H1 (cell line): ENCODE results near the gene OCIAD1. TPM values are rescaled to one million over a fixed set of nuclear protein-coding genes. Genes with fewer than 3 reads are reported as not detected.
"Not testable (repeated sequence)": the region's sequence is repeated elsewhere in the genome, so short reads cannot be mapped to it uniquely, and the experiment has no call there.

Experiments
- CTCF ChIA-PET: fragments of 300-600 bp; sonication (Branson Sonifier 250); formaldehyde crosslinking; loops from one replicate; lab custom pipeline; 2021; ENCODE audit not compliant: partially characterized antibody; lab: Charles Lee
- POLR2A ChIA-PET: fragments of 300-600 bp; sonication (Branson Sonifier 250); formaldehyde crosslinking; loops from one replicate; lab custom pipeline; 2021; ENCODE audit warnings: inconsistent platforms; ENCODE audit not compliant: partially characterized antibody; lab: Charles Lee
- DNase-seq, 2 experiments: peaks; one replicate each; pipeline versions ENCODE4 v3.0.0 to v3.0.0-alpha.2; 2010 to 2022; ENCODE audit warnings: low spot score in 2 of 2, low read depth in 1 of 2, mixed read lengths in 1 of 2
- FAIRE-seq: peaks from 2 replicates; lab custom pipeline; 2011; peaks lifted over from hg19 to GRCh38; lab: Jason Lieb, UNC
- H2AFZ ChIP-seq: 2 replicates; pipeline ENCODE4 v1.8.1; 2012; ENCODE audit warnings: low read length, inconsistent platforms
- H2AK5ac ChIP-seq: 2 replicates; pipeline ENCODE4 v1.6.1; 2013; ENCODE audit warnings: low read depth, low read length
- H2BK120ac ChIP-seq: replicated peaks from 2 replicates; pipeline ENCODE3; 2013; ENCODE audit warnings: low read depth, low read length, inconsistent platforms
- H2BK12ac ChIP-seq: 2 replicates; pipeline ENCODE4 v1.6.1; 2013; ENCODE audit warnings: low read depth, low read length
- H2BK15ac ChIP-seq: 2 replicates; pipeline ENCODE4 v1.6.1; 2013; ENCODE audit warnings: low read length
- H2BK20ac ChIP-seq: 2 replicates; pipeline ENCODE4 v1.6.1; 2013; ENCODE audit warnings: low read length
- H2BK5ac ChIP-seq: 2 replicates; pipeline ENCODE4 v1.6.1; 2013; ENCODE audit warnings: low read depth, low read length
- H3K14ac ChIP-seq: 2 replicates; pipeline ENCODE4 v1.6.1; 2013; ENCODE audit warnings: inconsistent platforms; ENCODE audit not compliant: insufficient read length
- H3K18ac ChIP-seq: 2 replicates; pipeline ENCODE4 v1.6.1; 2013; ENCODE audit warnings: low read length; ENCODE audit errors: extremely low read depth
- H3K23ac ChIP-seq: 2 replicates; pipeline ENCODE4 v1.6.1; 2013; ENCODE audit warnings: inconsistent platforms; ENCODE audit not compliant: insufficient read length
- H3K23me2 ChIP-seq: 2 replicates; pipeline ENCODE4 v1.6.1; 2013; ENCODE audit warnings: low read depth, low read length
- H3K27ac ChIP-seq: 2 replicates; pipeline ENCODE4 v1.6.1; 2011; ENCODE audit warnings: low read depth, low read length, inconsistent platforms
- H3K27me3 ChIP-seq, 4 experiments: replicated peaks in 1 of 4; 1 replicate in 1 of 4; 2 replicates in 3 of 4; pipeline versions ENCODE4 v1.6.1 to v1.8.1; 2011 to 2013; ENCODE audit warnings: low read length in 3 of 4, mild to moderate bottlenecking in 3 of 4, inconsistent platforms in 2 of 4, mixed read lengths in 2 of 4, moderate library complexity in 1 of 4; ENCODE audit not compliant: control insufficient read depth in 3 of 4, insufficient read depth in 3 of 4; ENCODE audit errors: extremely low read depth in 1 of 4
- H3K36me3 ChIP-seq, 4 experiments: 2 replicates each; pipeline versions ENCODE4 v1.6.1 to v1.8.1; 2011 to 2013; ENCODE audit warnings: mild to moderate bottlenecking in 4 of 4, low read length in 3 of 4, moderate library complexity in 2 of 4, control low read depth in 1 of 4, inconsistent platforms in 1 of 4; ENCODE audit not compliant: insufficient read depth in 4 of 4, control insufficient read depth in 2 of 4
- H3K4ac ChIP-seq: replicated peaks from 2 replicates; pipeline ENCODE3; 2013; ENCODE audit warnings: low read length, low read depth, mixed read lengths, inconsistent platforms; ENCODE audit not compliant: insufficient read length
- H3K4me1 ChIP-seq, 4 experiments: replicated peaks in 1 of 4; 1 replicate in 1 of 4; 2 replicates in 3 of 4; pipeline versions ENCODE4 v1.6.1 to v1.8.1; 2011 to 2013; ENCODE audit warnings: low read length in 3 of 4, inconsistent platforms in 2 of 4, mixed read lengths in 1 of 4; ENCODE audit not compliant: insufficient read depth in 4 of 4, control insufficient read depth in 3 of 4
- H3K4me2 ChIP-seq, 2 experiments: 2 replicates each; pipeline versions ENCODE4 v1.6.1 to v1.8.1; 2011 to 2013; ENCODE audit warnings: low read depth in 2 of 2, low read length in 2 of 2, control low read depth in 1 of 2, inconsistent platforms in 1 of 2, mild to moderate bottlenecking in 1 of 2; ENCODE audit not compliant: insufficient read depth in 1 of 2
- H3K4me3 ChIP-seq, 4 experiments: fragments of 200-600, 300-600 bp in 1 of 4; sonication (generic), shearing (Covaris generic), sonication (Bioruptor Twin) in 1 of 4; 2 replicates each; pipeline versions ENCODE4 v1.5.1 to v1.8.1; 2011 to 2016; ENCODE audit warnings: low read length in 4 of 4, low read depth in 3 of 4, control low read depth in 2 of 4, inconsistent platforms in 2 of 4, mild to moderate bottlenecking in 2 of 4, mixed read lengths in 1 of 4, moderate library complexity in 1 of 4; ENCODE audit not compliant: insufficient read depth in 2 of 4; ENCODE audit errors: extremely low read depth in 1 of 4
- H3K56ac ChIP-seq: replicated peaks from 2 replicates; pipeline ENCODE3; 2013; ENCODE audit warnings: low read depth, mild to moderate bottlenecking, mixed read lengths, low read length, inconsistent platforms; ENCODE audit not compliant: insufficient read length
- H3K79me1 ChIP-seq: 2 replicates; pipeline ENCODE4 v1.6.1; 2013; ENCODE audit warnings: low read depth, low read length, control low read depth
- H3K79me2 ChIP-seq, 2 experiments: 2 replicates each; pipeline versions ENCODE4 v1.6.1 to v1.8.1; 2012 to 2013; ENCODE audit warnings: low read length in 2 of 2, mild to moderate bottlenecking in 2 of 2, inconsistent platforms in 1 of 2; ENCODE audit not compliant: insufficient read depth in 2 of 2, control insufficient read depth in 1 of 2
- H3K9ac ChIP-seq, 4 experiments: replicated peaks in 1 of 4; 1 replicate in 1 of 4; 2 replicates in 3 of 4; pipeline versions ENCODE4 v1.6.1 to v1.8.1; 2011 to 2013; ENCODE audit warnings: low read depth in 3 of 4, low read length in 3 of 4, control low read depth in 2 of 4, mild to moderate bottlenecking in 2 of 4, moderate library complexity in 2 of 4, inconsistent platforms in 1 of 4; ENCODE audit errors: extremely low read depth in 1 of 4
- H3K9me3 ChIP-seq, 2 experiments: 2 replicates each; pipeline versions ENCODE4 v1.6.1 to v1.8.1; 2012 to 2013; ENCODE audit warnings: mild to moderate bottlenecking in 2 of 2, moderate library complexity in 2 of 2, control low read depth in 1 of 2, inconsistent platforms in 1 of 2, low read depth in 1 of 2, low read length in 1 of 2, mixed read lengths in 1 of 2; ENCODE audit not compliant: insufficient read depth in 2 of 2
- H4K20me1 ChIP-seq, 2 experiments: replicated peaks in 1 of 2; 2 replicates each; pipeline versions ENCODE3 to v1.8.1; 2011 to 2013; ENCODE audit warnings: inconsistent platforms in 2 of 2, low read length in 2 of 2, mild to moderate bottlenecking in 1 of 2; ENCODE audit not compliant: insufficient read depth in 2 of 2, control insufficient read depth in 1 of 2
- H4K5ac ChIP-seq: 2 replicates; pipeline ENCODE4 v1.6.1; 2013; ENCODE audit warnings: low read length, low read depth, mixed read lengths, inconsistent platforms; ENCODE audit not compliant: insufficient read length
- H4K8ac ChIP-seq: 2 replicates; pipeline ENCODE4 v1.8.0; 2013; ENCODE audit warnings: mild to moderate bottlenecking, moderate library complexity, low read length, inconsistent platforms; ENCODE audit not compliant: insufficient read depth; ENCODE audit errors: extremely low read depth
- H4K91ac ChIP-seq: replicated peaks from 2 replicates; pipeline ENCODE3; 2013; ENCODE audit warnings: low read length, mixed read lengths, inconsistent platforms; ENCODE audit not compliant: insufficient read length
- whole genome bisulfite sequencing, 2 experiments: shearing (Covaris generic) in 1 of 2; methylation state at CpG; one replicate each; pipeline versions ENCODE4 v1.1.6 to v1.1.7; 2013 to 2015; ENCODE audit warnings: low lambda C conversion rate in 2 of 2, mixed read lengths in 2 of 2, inconsistent platforms in 1 of 2, low coverage in 1 of 2, missing lambda C conversion rate in 1 of 2; ENCODE audit not compliant: insufficient replicate concordance in 2 of 2, insufficient coverage in 1 of 2, insufficient read length in 1 of 2; ENCODE audit errors: extremely low coverage in 1 of 2, missing lambda C conversion rate in 1 of 2; 5-methylcytosine and 5-hydroxymethylcytosine counted together
- polyA plus RNA-seq, 7 experiments: library from polyadenylated mRNA; depleted of rRNA in 3 of 7; stranded (reverse) in 5 of 7; unstranded in 2 of 7; fragments of >200 nt in 5 of 7; fragments of 200-250 nt in 2 of 7; gene quantifications; 1 replicate in 5 of 7; 2 replicates in 1 of 7; 4 replicates in 1 of 7; pipeline versions ENCODE4 v1.2.1 to v1.2.3, GENCODE V29; 2011 to 2013; ENCODE audit warnings: missing spikeins in 2 of 7, mixed read lengths in 2 of 7
- total RNA-seq: library from RNA; stranded (reverse); fragmentation: NEBNext Ultra II Directional; extraction: Animal tissue kit (Norgen Biotek cat#: 25700); gene quantifications from 2 replicates; pipeline ENCODE4 v1.2.1, GENCODE V29; 2021

OCIAD1 gene
- total and polyA plus RNA-seq, 2 of the 8 experiments (the other 6 are each of a cell fraction or from before 2014, with no cell fraction given): 79.9 to 163 TPM

GRCh38 chr4:48848799-48849198, 17.9 kb downstream of the OCIAD1 start:
- FAIRE-seq: not testable (repeated sequence)

More at GRCh38 chr4:48848799-48849198, 17.9 kb downstream of the OCIAD1 start:
- not testable (repeated sequence) for H3K4me2 ChIP-seq, H3K56ac ChIP-seq, H2BK120ac ChIP-seq, H2AFZ ChIP-seq, H3K18ac ChIP-seq, H2BK20ac ChIP-seq, H2AK5ac ChIP-seq, H3K9ac ChIP-seq, H3K9me3 ChIP-seq, H3K79me1 ChIP-seq, H3K14ac ChIP-seq, H4K5ac ChIP-seq, H2BK5ac ChIP-seq, H4K91ac ChIP-seq, H3K23me2 ChIP-seq, H3K4ac ChIP-seq, H3K27ac ChIP-seq, H3K23ac ChIP-seq, H4K8ac ChIP-seq, H3K4me1 ChIP-seq, H4K20me1 ChIP-seq, DNase-seq, H2BK12ac ChIP-seq, H3K4me3 ChIP-seq, H2BK15ac ChIP-seq, H3K27me3 ChIP-seq
- Histone ChIP-seq H3K36me3 (peaks cover 4 to 78% (median 28%) of the 10 kb centered on the region in 4 experiments; a peak in 7 of 8 replicates), H3K79me2 (peaks cover 0 to 33% of the 10 kb centered on the region in 2 experiments; a peak in 2 of 4 replicates)
- POLR2A ChIA-PET: interaction anchor here (1.0 to 13.7 kb wide), 2 partner anchors 12 to 13 kb away, joined by 4 to 113 read pairs; partner anchors contain the start of gene OCIAD1
- CTCF ChIA-PET: interaction anchor here (1.1 kb wide), 1 partner anchor 342 kb away, joined by 3 read pairs; no protein-coding TSS in a partner anchor
- 98% methylated on average over 6 of the region's 6 CpGs; no CpG with 5 or more reads in 1 of the 2 experiments for WGBS, 2 experiments
